ENCODE data around the gene SLC2A5.
A peak's percentile ranks its signal among the peaks of the same experiment; 100 is the strongest.
"Not testable (repeated sequence)": the region's sequence is repeated elsewhere in the genome, so short reads cannot be mapped to it uniquely, and the experiment has no call there.

Gene SLC2A5

GRCh38 chr1:9069326-9070100 lies at the start of gene SLC2A5:
SLC2A5 (minus strand) TSS chr1:9069635; CDS start chr1:9069536, 99 bp downstream.
- DNase-seq = no peak

- no peak for DNase-seq
Measured at GRCh38 chr1:9118186-9118585, 48.8 kb upstream of the SLC2A5 start.

- no peak for DNase-seq
Measured at GRCh38 chr1:9115351-9116205, 46.1 kb upstream of the SLC2A5 start.

- no peak for DNase-seq
Measured at GRCh38 chr1:9112961-9113880, 43.8 kb upstream of the SLC2A5 start.

GRCh38 chr1:9111957-9112356 lies 42.5 kb upstream of the SLC2A5 start:
- no peak for DNase-seq

GRCh38 chr1:9111357-9111691 lies 41.9 kb upstream of the SLC2A5 start:
- no peak for DNase-seq

GRCh38 chr1:9110669-9111356 lies 41.4 kb upstream of the SLC2A5 start:
- peak; percentile 89 for DNase-seq

- DNase-seq = no peak
Measured at GRCh38 chr1:9108056-9108665, 38.7 kb upstream of the SLC2A5 start.

GRCh38 chr1:9107136-9107535 lies 37.7 kb upstream of the SLC2A5 start:
- no peak for DNase-seq

- DNase-seq = no peak
Measured at GRCh38 chr1:9106286-9106685, 36.9 kb upstream of the SLC2A5 start.

- no peak for DNase-seq
Measured at GRCh38 chr1:9105336-9105867, 36.0 kb upstream of the SLC2A5 start.

- no peak for DNase-seq
Measured at GRCh38 chr1:9101510-9102146, 32.2 kb upstream of the SLC2A5 start.

- no peak for DNase-seq
Measured at GRCh38 chr1:9100471-9101043, 31.1 kb upstream of the SLC2A5 start.

GRCh38 chr1:9099555-9099954 lies 30.1 kb upstream of the SLC2A5 start:
- DNase-seq = no peak

- DNase-seq = no peak
Measured at GRCh38 chr1:9097947-9098705, 28.7 kb upstream of the SLC2A5 start.

GRCh38 chr1:9095818-9096217 lies 26.4 kb upstream of the SLC2A5 start:
- DNase-seq = no peak

GRCh38 chr1:9093996-9094595 lies 24.7 kb upstream of the SLC2A5 start:
- DNase-seq = not testable (repeated sequence)

- DNase-seq = no peak
Measured at GRCh38 chr1:9093581-9093980, 24.1 kb upstream of the SLC2A5 start.

- DNase-seq = no peak
Measured at GRCh38 chr1:9093091-9093490, 23.7 kb upstream of the SLC2A5 start.

- no peak for DNase-seq
Measured at GRCh38 chr1:9088807-9089206, 19.4 kb upstream of the SLC2A5 start.

Data from activated CD4-positive, CD25-positive, alpha-beta regulatory T cell treated with anti-CD3 and anti-CD28 coated beads, Interleukin-2, amount 50 U/mL, for 72 hours (primary cell).